Neuronal stem cell (in vitro differentiated cells): ENCODE data around the gene ZNF653.

ENCODE experiments used
- DNase-seq: peaks from one replicate; pipeline ENCODE4 v3.0.0-alpha.2; 2013; ENCODE audit warnings: low spot score
- H2AFZ ChIP-seq: one replicate; pipeline ENCODE4 v1.6.1; 2013; ENCODE audit warnings: mild to moderate bottlenecking, low read length, inconsistent platforms
- H2AK5ac ChIP-seq: 2 replicates; pipeline ENCODE4 v1.6.1; 2013; ENCODE audit warnings: low read depth, mild to moderate bottlenecking, inconsistent platforms, low read length, moderate library complexity, mixed read lengths
- H2BK120ac ChIP-seq: 2 replicates; pipeline ENCODE4 v1.6.1; 2013; ENCODE audit warnings: low read depth, mild to moderate bottlenecking, inconsistent platforms, low read length, moderate library complexity, mixed read lengths
- H2BK12ac ChIP-seq: one replicate; pipeline ENCODE4 v1.6.1; 2013; ENCODE audit warnings: low read length, inconsistent platforms
- H2BK15ac ChIP-seq: 2 replicates; pipeline ENCODE4 v1.6.1; 2013; ENCODE audit warnings: mild to moderate bottlenecking, low read length, inconsistent platforms, mixed read lengths
- H2BK5ac ChIP-seq: one replicate; pipeline ENCODE4 v1.6.1; 2013; ENCODE audit warnings: inconsistent platforms, mild to moderate bottlenecking, low read length, moderate library complexity
- H3K14ac ChIP-seq: one replicate; pipeline ENCODE4 v1.6.1; 2013; ENCODE audit warnings: low read length, inconsistent platforms
- H3K18ac ChIP-seq: 2 replicates; pipeline ENCODE4 v1.6.1; 2013; ENCODE audit warnings: low read length, inconsistent platforms
- H3K23ac ChIP-seq: 2 replicates; pipeline ENCODE4 v1.6.1; 2013; ENCODE audit warnings: low read depth, mild to moderate bottlenecking, mixed read lengths, low read length, inconsistent platforms; ENCODE audit not compliant: poor library complexity
- H3K27ac ChIP-seq: replicated peaks from 3 replicates; pipeline ENCODE4 v1.5.1; 2013; ENCODE audit warnings: low read length, inconsistent platforms
- H3K27me3 ChIP-seq, 3 experiments: 2 replicates each; pipeline ENCODE4 v1.6.1; 2013; ENCODE audit warnings: low read length in 3 of 3, mild to moderate bottlenecking in 2 of 3, inconsistent platforms in 1 of 3, low read depth in 1 of 3, mixed read lengths in 1 of 3, moderate library complexity in 1 of 3; ENCODE audit not compliant: control insufficient read depth in 3 of 3, insufficient read depth in 3 of 3
- H3K36me3 ChIP-seq, 2 donors: replicated peaks in 1 of 2; 2 replicates each; pipeline ENCODE4 v1.6.1; 2013; ENCODE audit warnings: low read length in 2 of 2; ENCODE audit not compliant: control insufficient read depth in 2 of 2, insufficient read depth in 2 of 2
- H3K4ac ChIP-seq: 2 replicates; pipeline ENCODE4 v1.6.1; 2013; ENCODE audit warnings: inconsistent platforms, mild to moderate bottlenecking, low read length, moderate library complexity
- H3K4me1 ChIP-seq, 2 donors: 1 replicate in 1 of 2; 2 replicates in 1 of 2; pipeline ENCODE4 v1.6.1; 2013; ENCODE audit warnings: low read length in 2 of 2, low read depth in 1 of 2; ENCODE audit not compliant: control insufficient read depth in 2 of 2, insufficient read depth in 1 of 2
- H3K4me2 ChIP-seq: one replicate; pipeline ENCODE4 v1.6.1; 2013; ENCODE audit warnings: mild to moderate bottlenecking, low read length, inconsistent platforms; ENCODE audit not compliant: insufficient read depth, poor library complexity, severe bottlenecking
- H3K4me3 ChIP-seq, 2 donors: 2 replicates each; pipeline ENCODE4 v1.5.1; 2013; ENCODE audit warnings: low read length in 2 of 2, mild to moderate bottlenecking in 2 of 2, inconsistent platforms in 1 of 2, moderate library complexity in 1 of 2
- H3K79me1 ChIP-seq: one replicate; pipeline ENCODE4 v1.6.1; 2013; ENCODE audit warnings: low read depth, mild to moderate bottlenecking, inconsistent platforms, low read length, moderate library complexity
- H3K9ac ChIP-seq: one replicate; pipeline ENCODE4 v1.6.1; 2013; ENCODE audit warnings: mild to moderate bottlenecking, low read depth, low read length, inconsistent platforms; ENCODE audit not compliant: poor library complexity
- H3K9me3 ChIP-seq, 2 donors: replicated peaks in 1 of 2; 2 replicates each; pipeline versions ENCODE3 to v1.6.1; 2013; ENCODE audit warnings: low read length in 2 of 2, mild to moderate bottlenecking in 2 of 2, inconsistent platforms in 1 of 2, low read depth in 1 of 2, mixed read lengths in 1 of 2, moderate library complexity in 1 of 2; ENCODE audit not compliant: control insufficient read depth in 2 of 2, insufficient read depth in 1 of 2
- H4K8ac ChIP-seq: one replicate; pipeline ENCODE4 v1.6.1; 2013; ENCODE audit warnings: low read depth, mild to moderate bottlenecking, inconsistent platforms, low read length, moderate library complexity
- H4K91ac ChIP-seq: one replicate; pipeline ENCODE4 v1.6.1; 2013; ENCODE audit warnings: low read length, low read depth, mild to moderate bottlenecking, inconsistent platforms; ENCODE audit not compliant: poor library complexity
- WGBS, 2 donors: extraction: QIAGEN DNeasy Blood & Tissue Kit; methylation state at CpG; one replicate each; pipeline ENCODE4 v1.1.7; 2013; ENCODE audit warnings: missing lambda C conversion rate in 2 of 2, mixed read lengths in 1 of 2; ENCODE audit not compliant: insufficient read length in 2 of 2, insufficient replicate concordance in 1 of 2; ENCODE audit errors: extremely low coverage in 2 of 2; 5-methylcytosine and 5-hydroxymethylcytosine counted together

The ZNF653 gene

GRCh38 chr19:11528551-11529341, 23.1 kb upstream of the ZNF653 start, which contains the start of gene ECSIT:
Gene ECSIT, minus strand, starts transcription at chr19:11529134. Its CDS starts 9,964 bp downstream, at chr19:11519170.
- no peak within 1 kb of the TSS for H3K4ac ChIP-seq
- H4K91ac ChIP-seq: no peak within 1 kb of the TSS
- peak; percentile 97 for DNase-seq
- H2BK12ac ChIP-seq: no peak within 1 kb of the TSS
- H3K4me2 ChIP-seq: peak within 1 kb of the TSS; percentile 54
- H2BK5ac ChIP-seq: no peak within 1 kb of the TSS
- no peaks in the 10 kb centered on the region for H3K4me1 ChIP-seq
- peak within 1 kb of the TSS; percentile 68 for H3K23ac ChIP-seq
- H4K8ac ChIP-seq: no peak within 1 kb of the TSS
- H3K4me3 ChIP-seq: peak within 1 kb of the TSS; percentile 69 to 96
- no CpG with 5 or more reads among the region's 47 CpGs for WGBS, 2 donors
- no peak within 1 kb of the TSS for H2BK15ac ChIP-seq
- H3K18ac ChIP-seq: peak within 1 kb of the TSS; percentile 97
- H2AFZ ChIP-seq: peak within 1 kb of the TSS; percentile 98
- no peaks in the 10 kb centered on the region for H3K27me3 ChIP-seq
- H3K14ac ChIP-seq: peak within 1 kb of the TSS; percentile 64
- H3K9me3 ChIP-seq: no peaks in the 10 kb centered on the region
- no peaks in the 10 kb centered on the region for H3K79me1 ChIP-seq
- H2BK120ac ChIP-seq: no peak within 1 kb of the TSS
- peak within 1 kb of the TSS; percentile 89 for H3K27ac ChIP-seq
- no peak within 1 kb of the TSS for H2AK5ac ChIP-seq
- H3K36me3 ChIP-seq: no peaks in the 10 kb centered on the region
- peak within 1 kb of the TSS; percentile 91 for H3K9ac ChIP-seq

GRCh38 chr19:11519138-11519537, 13.5 kb upstream of the ZNF653 start:
- no peak overlapping the region for H3K18ac ChIP-seq
- no peaks in the 10 kb centered on the region for H3K79me1 ChIP-seq
- no peak overlapping the region for H3K23ac ChIP-seq
- no peaks in the 10 kb centered on the region for H3K4me1 ChIP-seq
- no peak overlapping the region for H3K4ac ChIP-seq
- no peak overlapping the region for H3K14ac ChIP-seq
- H2BK120ac ChIP-seq: no peak overlapping the region
- H4K8ac ChIP-seq: no peak overlapping the region
- H3K4me2 ChIP-seq: no peak overlapping the region
- H3K36me3 ChIP-seq: peaks cover 0 to 14% of the 10 kb centered on the region in 2 donors
- no peak overlapping the region for H3K4me3 ChIP-seq
- H3K9ac ChIP-seq: no peak overlapping the region
- no peak overlapping the region for H3K27ac ChIP-seq
- no peak overlapping the region for H2AK5ac ChIP-seq
- no CpG with 5 or more reads among the region's 9 CpGs for WGBS, 2 donors
- no peaks in the 10 kb centered on the region for H3K27me3 ChIP-seq
- H2AFZ ChIP-seq: no peak overlapping the region
- H3K9me3 ChIP-seq: no peaks in the 10 kb centered on the region
- no peak overlapping the region for H2BK15ac ChIP-seq
- no peak overlapping the region for H4K91ac ChIP-seq
- no peak for DNase-seq
- H2BK5ac ChIP-seq: no peak overlapping the region
- H2BK12ac ChIP-seq: no peak overlapping the region

GRCh38 chr19:11513946-11514345, 8.3 kb upstream of the ZNF653 start:
- H3K4me2 ChIP-seq: no peak overlapping the region
- H3K27me3 ChIP-seq: no peaks in the 10 kb centered on the region
- peak overlapping the region; percentile 4 for H3K9ac ChIP-seq
- H3K4ac ChIP-seq: no peak overlapping the region
- no peak overlapping the region for H3K4me3 ChIP-seq
- H3K23ac ChIP-seq: no peak overlapping the region
- H2AK5ac ChIP-seq: no peak overlapping the region
- H3K18ac ChIP-seq: no peak overlapping the region
- no peaks in the 10 kb centered on the region for H3K9me3 ChIP-seq
- no peak overlapping the region for H2AFZ ChIP-seq
- H2BK12ac ChIP-seq: peak overlapping the region; percentile 22
- no peak overlapping the region for H2BK120ac ChIP-seq
- H3K14ac ChIP-seq: no peak overlapping the region
- no peak overlapping the region for H2BK5ac ChIP-seq
- H3K79me1 ChIP-seq: no peaks in the 10 kb centered on the region
- WGBS, 2 donors: no CpG with 5 or more reads among the region's 20 CpGs
- H2BK15ac ChIP-seq: no peak overlapping the region
- H3K27ac ChIP-seq: no peak overlapping the region
- DNase-seq: no peak
- no peaks in the 10 kb centered on the region for H3K4me1 ChIP-seq
- no peak overlapping the region for H4K91ac ChIP-seq
- no peak overlapping the region for H4K8ac ChIP-seq
- peaks cover 8 to 30% of the 10 kb centered on the region in 2 donors for H3K36me3 ChIP-seq

GRCh38 chr19:11510444-11510843, 4.8 kb upstream of the ZNF653 start:
- no peak overlapping the region for H3K9ac ChIP-seq
- no peak overlapping the region for H2BK12ac ChIP-seq
- no peaks in the 10 kb centered on the region for H3K79me1 ChIP-seq
- no peak overlapping the region for H3K4me2 ChIP-seq
- H3K18ac ChIP-seq: no peak overlapping the region
- no peak overlapping the region for H2BK5ac ChIP-seq
- peaks cover 5 to 6% of the 10 kb centered on the region in 2 donors for H3K4me1 ChIP-seq
- H4K91ac ChIP-seq: no peak overlapping the region
- no peaks in the 10 kb centered on the region for H3K27me3 ChIP-seq
- no peak overlapping the region for H3K27ac ChIP-seq
- H4K8ac ChIP-seq: no peak overlapping the region
- H3K4ac ChIP-seq: no peak overlapping the region
- no peak overlapping the region for H2BK15ac ChIP-seq
- no peak overlapping the region for H2BK120ac ChIP-seq
- WGBS, 2 donors: no CpG with 5 or more reads among the region's 8 CpGs
- DNase-seq: no peak
- H3K9me3 ChIP-seq: no peaks in the 10 kb centered on the region
- H3K4me3 ChIP-seq: no peak overlapping the region
- peaks cover 11 to 24% of the 10 kb centered on the region in 2 donors for H3K36me3 ChIP-seq
- H3K14ac ChIP-seq: no peak overlapping the region
- H3K23ac ChIP-seq: no peak overlapping the region
- no peak overlapping the region for H2AFZ ChIP-seq
- no peak overlapping the region for H2AK5ac ChIP-seq
